Measurements from ENCODE around the gene FSD2. TPM values are rescaled to one million over a fixed set of nuclear protein-coding genes. Genes with fewer than 3 reads are reported as not detected.
"Not testable (repeated sequence)": the region's sequence is repeated elsewhere in the genome, so short reads cannot be mapped to it uniquely, and the experiment has no call there.

FSD2 gene
- total RNA-seq, 4 donors from 2014 or later = 0.13 to 1.6 (median 0.69) TPM

GRCh38 chr15:82771789-82772607 is 33.9 kb downstream of the FSD2 start:
- no peaks in the 10 kb centered on the region for H3K36me3 ChIP-seq
- intact Hi-C loops (cut with DNase I) = no loop called here
- H3K27me3 ChIP-seq = no peaks in the 10 kb centered on the region
- WGBS, 2 donors = 85 to 89% methylated on average over 11 to 12 of the region's 12 CpGs
- TF ChIP-seq POLR2A (IDR thresholded peaks at IDR 0.05) = no peak
- TF ChIP-seq CTCF (IDR thresholded peaks at IDR 0.05) = no peak
- no peaks in the 10 kb centered on the region for H3K4me1 ChIP-seq
- no peaks in the 10 kb centered on the region for H3K9me3 ChIP-seq
- H3K27ac ChIP-seq = no peak overlapping the region
- no peak for DNase-seq
- no peak overlapping the region for H3K4me3 ChIP-seq (replicated peaks in 1 of 3)

GRCh38 chr15:82768414-82769054 is 37.3 kb downstream of the FSD2 start:
- Histone ChIP-seq H3K27ac (no peak overlapping the region), H3K9me3 (no peaks in the 10 kb centered on the region), H3K4me1 (no peaks in the 10 kb centered on the region), H3K27me3 (no peaks in the 10 kb centered on the region), H3K4me3 (replicated peaks in 1 of 3) (no peak overlapping the region), H3K36me3 (no peaks in the 10 kb centered on the region)
- WGBS, 2 donors = 83 to 97% methylated on average over 4 of the region's 4 CpGs
- intact Hi-C loops (cut with DNase I) = no loop called here
- DNase-seq = no peak
- no peak for TF ChIP-seq CTCF (IDR thresholded peaks at IDR 0.05)
- TF ChIP-seq POLR2A (IDR thresholded peaks at IDR 0.05) = no peak

- DNase-seq = no peak
- intact Hi-C loops (cut with DNase I) = no loop called here
- TF ChIP-seq CTCF (IDR thresholded peaks at IDR 0.05) = no peak
- no peak for TF ChIP-seq POLR2A (IDR thresholded peaks at IDR 0.05)
- Histone ChIP-seq H3K9me3 (no peaks in the 10 kb centered on the region), H3K27ac (no peak overlapping the region), H3K4me1 (no peaks in the 10 kb centered on the region), H3K4me3 (replicated peaks in 1 of 3) (no peak overlapping the region), H3K27me3 (no peaks in the 10 kb centered on the region), H3K36me3 (no peaks in the 10 kb centered on the region)
- 93 to 94% methylated on average over 1 to 2 of the region's 2 CpGs for WGBS, 2 donors
These were observed 38.6 kb downstream of the FSD2 start for GRCh38 chr15:82767163-82767829.

- H3K27ac ChIP-seq; H3K36me3 ChIP-seq; H3K4me1 ChIP-seq; H3K4me3 ChIP-seq (replicated peaks in 1 of 3); H3K27me3 ChIP-seq; DNase-seq; H3K9me3 ChIP-seq; intact Hi-C loops (cut with DNase I): not testable (repeated sequence)
- WGBS, 2 donors = 95 to 96% methylated on average over 7 of the region's 7 CpGs
These were observed 39.7 kb downstream of the FSD2 start for GRCh38 chr15:82766201-82766600.

DNA sequence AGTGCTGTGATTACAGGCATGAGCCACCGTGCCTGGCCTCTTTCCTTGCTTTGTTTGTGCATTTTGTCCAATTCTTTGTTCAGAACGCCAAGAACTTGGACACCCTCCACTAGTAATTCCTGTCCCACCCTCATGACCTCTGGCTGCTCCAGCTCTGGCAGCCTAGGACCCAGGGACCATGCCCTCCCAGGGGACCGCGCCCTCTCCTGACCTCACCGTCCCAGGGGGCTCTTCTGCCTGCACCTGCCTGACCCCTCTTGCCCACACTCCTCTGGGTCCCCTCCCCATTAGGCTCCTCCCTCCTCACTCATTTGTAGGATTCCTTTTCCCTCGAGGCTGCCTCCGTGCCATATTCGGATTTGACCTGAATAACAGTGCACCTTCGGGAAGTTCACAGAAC is 41.1 kb downstream of the FSD2 start:
- H3K27ac ChIP-seq = no peak overlapping the region
- 86 to 87% methylated on average over 9 of the region's 9 CpGs for WGBS, 2 donors
- H3K9me3 ChIP-seq = no peaks in the 10 kb centered on the region
- no peaks in the 10 kb centered on the region for H3K36me3 ChIP-seq
- no peaks in the 10 kb centered on the region for H3K4me1 ChIP-seq
- intact Hi-C loops (cut with DNase I) = no loop called here
- H3K27me3 ChIP-seq = no peaks in the 10 kb centered on the region
- H3K4me3 ChIP-seq (replicated peaks in 1 of 3) = no peak overlapping the region
- DNase-seq = no peak
- TF ChIP-seq CTCF (IDR thresholded peaks at IDR 0.05) = no peak
- no peak for TF ChIP-seq POLR2A (IDR thresholded peaks at IDR 0.05)

Measured in thyroid gland (tissue), 4 donors.